ENCODE measurements around the gene PPP2R5B. TPM values are rescaled to one million over a fixed set of nuclear protein-coding genes. Genes with fewer than 3 reads are reported as not detected.

PPP2R5B gene
- total and polyA plus RNA-seq, 2 donors (not counting 1 experiment from before 2014, with no cell fraction given) = 12.1 to 12.4 TPM

DNA sequence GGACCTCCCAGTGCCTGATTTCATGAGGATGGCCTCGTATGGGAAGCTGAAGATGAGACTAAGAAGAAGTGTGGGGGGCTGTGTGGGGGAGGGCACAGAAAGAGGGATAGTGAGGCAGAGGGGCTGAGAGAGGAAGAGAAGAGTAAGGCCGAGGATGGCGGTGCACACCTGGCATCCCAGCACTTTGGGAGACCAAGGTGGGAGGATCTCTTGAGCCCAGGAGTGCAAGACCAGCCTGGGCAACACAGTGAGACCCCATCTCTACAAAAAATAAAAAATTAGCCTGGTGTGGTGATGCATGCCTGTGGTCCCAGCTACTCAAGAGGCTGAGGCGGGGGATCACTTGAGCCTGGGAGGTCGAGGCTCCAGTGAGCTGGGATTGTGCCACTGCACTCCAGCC is 32.6 kb upstream of the PPP2R5B start:
- Histone ChIP-seq H3K4me1 (ENCODE audit: control insufficient read depth, extremely low read depth, insufficient read depth, low read length) (peaks cover 3% of the 10 kb centered on the region), H3K9ac (ENCODE audit: insufficient read depth, low read length) (no peak overlapping the region), H4K20me1 (ENCODE audit: control insufficient read depth, extremely low read depth, insufficient read depth, low read length) (no peaks in the 10 kb centered on the region), H3K36me3 (ENCODE audit: control insufficient read depth, insufficient read depth, low read length) (peaks cover 2% of the 10 kb centered on the region), H3K27ac (ENCODE audit: insufficient read depth, low read length) (no peak overlapping the region), H3K27me3 (ENCODE audit: control insufficient read depth, insufficient read depth, low read length) (no peaks in the 10 kb centered on the region), H3K79me2 (ENCODE audit: control insufficient read depth, insufficient read depth, low read length) (no peaks in the 10 kb centered on the region), H3K4me3 (replicated peaks in 1 of 4; ENCODE audit: control extremely low read depth in 1 of 4, insufficient read depth in 1 of 4, low read depth in 3 of 4, low read length in 4 of 4) (no peak overlapping the region), H3K4me2 (ENCODE audit: extremely low read depth, insufficient read depth, low read length) (no peak overlapping the region), H2AFZ (ENCODE audit: low read length) (no peak overlapping the region), H3K9me3 (ENCODE audit: control insufficient read depth, insufficient read depth, low read depth, low read length) (no peaks in the 10 kb centered on the region)
- no peak for DNase-seq (ENCODE audit: low read depth in 2 of 2)
- no peak for TF ChIP-seq CTCF (conservative IDR thresholded peaks at IDR 0.05 in 1 of 2, IDR thresholded peaks at IDR 0.05 in 1 of 2; ENCODE audit: low read depth in 1 of 2, low read length in 2 of 2)
- no peak for TF ChIP-seq EZH2 (IDR thresholded peaks at IDR 0.05; ENCODE audit: low read length, missing control alignments)

GRCh38 chr11:64892411-64892831 is 32.1 kb upstream of the PPP2R5B start:
- Histone ChIP-seq H3K27ac (ENCODE audit: insufficient read depth, low read length) (no peak overlapping the region), H3K4me2 (ENCODE audit: extremely low read depth, insufficient read depth, low read length) (no peak overlapping the region), H3K4me3 (replicated peaks in 1 of 4; ENCODE audit: control extremely low read depth in 1 of 4, insufficient read depth in 1 of 4, low read depth in 3 of 4, low read length in 4 of 4) (no peak overlapping the region), H3K36me3 (ENCODE audit: control insufficient read depth, insufficient read depth, low read length) (peaks cover 5% of the 10 kb centered on the region), H3K27me3 (ENCODE audit: control insufficient read depth, insufficient read depth, low read length) (no peaks in the 10 kb centered on the region), H3K79me2 (ENCODE audit: control insufficient read depth, insufficient read depth, low read length) (no peaks in the 10 kb centered on the region), H2AFZ (ENCODE audit: low read length) (no peak overlapping the region), H3K9me3 (ENCODE audit: control insufficient read depth, insufficient read depth, low read depth, low read length) (no peaks in the 10 kb centered on the region), H4K20me1 (ENCODE audit: control insufficient read depth, extremely low read depth, insufficient read depth, low read length) (no peaks in the 10 kb centered on the region), H3K4me1 (ENCODE audit: control insufficient read depth, extremely low read depth, insufficient read depth, low read length) (peaks cover 3% of the 10 kb centered on the region), H3K9ac (ENCODE audit: insufficient read depth, low read length) (no peak overlapping the region)
- no peak for DNase-seq (ENCODE audit: low read depth in 2 of 2)
- TF ChIP-seq CTCF (conservative IDR thresholded peaks at IDR 0.05 in 1 of 2, IDR thresholded peaks at IDR 0.05 in 1 of 2; ENCODE audit: low read depth in 1 of 2, low read length in 2 of 2) = no peak
- no peak for TF ChIP-seq EZH2 (IDR thresholded peaks at IDR 0.05; ENCODE audit: low read length, missing control alignments)

- Histone ChIP-seq H3K4me1 (ENCODE audit: control insufficient read depth, extremely low read depth, insufficient read depth, low read length) (peaks cover 3% of the 10 kb centered on the region), H3K9ac (ENCODE audit: insufficient read depth, low read length) (no peak overlapping the region), H3K27ac (ENCODE audit: insufficient read depth, low read length) (no peak overlapping the region), H3K4me3 (replicated peaks in 1 of 4; ENCODE audit: control extremely low read depth in 1 of 4, insufficient read depth in 1 of 4, low read depth in 3 of 4, low read length in 4 of 4) (no peak overlapping the region), H3K4me2 (ENCODE audit: extremely low read depth, insufficient read depth, low read length) (no peak overlapping the region), H3K79me2 (ENCODE audit: control insufficient read depth, insufficient read depth, low read length) (no peaks in the 10 kb centered on the region), H4K20me1 (ENCODE audit: control insufficient read depth, extremely low read depth, insufficient read depth, low read length) (no peaks in the 10 kb centered on the region), H3K27me3 (ENCODE audit: control insufficient read depth, insufficient read depth, low read length) (no peaks in the 10 kb centered on the region), H3K9me3 (ENCODE audit: control insufficient read depth, insufficient read depth, low read depth, low read length) (no peaks in the 10 kb centered on the region), H2AFZ (ENCODE audit: low read length) (no peak overlapping the region), H3K36me3 (ENCODE audit: control insufficient read depth, insufficient read depth, low read length) (peaks cover 5% of the 10 kb centered on the region)
- DNase-seq (ENCODE audit: low read depth in 2 of 2) = no peak
- no peak for TF ChIP-seq EZH2 (IDR thresholded peaks at IDR 0.05; ENCODE audit: low read length, missing control alignments)
- no peak for TF ChIP-seq CTCF (conservative IDR thresholded peaks at IDR 0.05 in 1 of 2, IDR thresholded peaks at IDR 0.05 in 1 of 2; ENCODE audit: low read depth in 1 of 2, low read length in 2 of 2)
Observed at GRCh38 chr11:64892838-64893193, 31.7 kb upstream of the PPP2R5B start.

Data from fibroblast of lung (primary cell).